ENCODE results near the gene GADD45G. TPM values are rescaled to one million over a fixed set of nuclear protein-coding genes. Genes with fewer than 3 reads are reported as not detected.
A peak's percentile ranks its signal among the peaks of the same experiment; 100 is the strongest.

GADD45G gene
- total and polyA plus RNA-seq, 3 experiments from 2014 or later: 0.62 to 3.4 (median 2.6) TPM

GRCh38 chr9:89632736-89633135 lies 27.9 kb downstream of the GADD45G start:
- POLR2A ChIA-PET: no interaction called here
- peaks cover 0 to 1% (median 0%) of the 10 kb centered on the region in 5 donors for H3K9me3 Mint-ChIP-seq
- Histone ChIP-seq H3K4me1 (ENCODE audit: insufficient read depth, low read length) (no peaks in the 10 kb centered on the region), H3K27ac (ENCODE audit: low read depth, low read length) (no peak overlapping the region), H3K4me3 (ENCODE audit: low read length) (no peak overlapping the region), H3K36me3 (ENCODE audit: insufficient read depth, low read length) (no peaks in the 10 kb centered on the region), H3K27me3 (ENCODE audit: insufficient read depth, low read length, poor library complexity, severe bottlenecking) (no peaks in the 10 kb centered on the region), H3K9me3 (ENCODE audit: low read length) (no peaks in the 10 kb centered on the region)
- CTCF ChIA-PET: no interaction called here
- no peaks in the 10 kb centered on the region for H3K4me1 Mint-ChIP-seq
- H3K27me3 Mint-ChIP-seq: peaks cover 0 to 6% of the 10 kb centered on the region in 2 donors
- no peak overlapping the region for H3K27ac Mint-ChIP-seq
- H3K36me3 Mint-ChIP-seq: no peaks in the 10 kb centered on the region
- DNase-seq: no peak
- no peak overlapping the region for H3K4me3 Mint-ChIP-seq

- peaks cover 0 to 1% (median 0%) of the 10 kb centered on the region in 5 donors for H3K9me3 Mint-ChIP-seq
- peaks cover 0 to 4% of the 10 kb centered on the region in 2 donors for H3K27me3 Mint-ChIP-seq
- Histone ChIP-seq H3K9me3 (ENCODE audit: low read length) (no peaks in the 10 kb centered on the region), H3K27ac (ENCODE audit: low read depth, low read length) (no peak overlapping the region), H3K4me3 (ENCODE audit: low read length) (no peak overlapping the region), H3K36me3 (ENCODE audit: insufficient read depth, low read length) (no peaks in the 10 kb centered on the region), H3K27me3 (ENCODE audit: insufficient read depth, low read length, poor library complexity, severe bottlenecking) (no peaks in the 10 kb centered on the region), H3K4me1 (ENCODE audit: insufficient read depth, low read length) (no peaks in the 10 kb centered on the region)
- no peak overlapping the region for H3K4me3 Mint-ChIP-seq
- no peaks in the 10 kb centered on the region for H3K36me3 Mint-ChIP-seq
- H3K4me1 Mint-ChIP-seq: no peaks in the 10 kb centered on the region
- ChIA-PET POLR2A (no interaction called here), CTCF (no interaction called here)
- H3K27ac Mint-ChIP-seq: no peak overlapping the region
- DNase-seq: no peak
Observed at GRCh38 chr9:89633404-89633803, 28.6 kb downstream of the GADD45G start.

- Histone ChIP-seq H3K4me3 (ENCODE audit: low read length) (no peak overlapping the region), H3K27ac (ENCODE audit: low read depth, low read length) (no peak overlapping the region), H3K36me3 (ENCODE audit: insufficient read depth, low read length) (no peaks in the 10 kb centered on the region), H3K4me1 (ENCODE audit: insufficient read depth, low read length) (no peaks in the 10 kb centered on the region), H3K9me3 (ENCODE audit: low read length) (no peaks in the 10 kb centered on the region), H3K27me3 (ENCODE audit: insufficient read depth, low read length, poor library complexity, severe bottlenecking) (no peaks in the 10 kb centered on the region)
- no peak for DNase-seq
- H3K27me3 Mint-ChIP-seq: peaks cover 0 to 4% of the 10 kb centered on the region in 2 donors
- peaks cover 0 to 1% (median 0%) of the 10 kb centered on the region in 5 donors for H3K9me3 Mint-ChIP-seq
- H3K4me3 Mint-ChIP-seq: no peak overlapping the region
- H3K4me1 Mint-ChIP-seq: no peaks in the 10 kb centered on the region
- no peak overlapping the region for H3K27ac Mint-ChIP-seq
- H3K36me3 Mint-ChIP-seq: no peaks in the 10 kb centered on the region
- POLR2A ChIA-PET: no interaction called here
- CTCF ChIA-PET: no interaction called here
Observed at GRCh38 chr9:89633920-89634319, 29.1 kb downstream of the GADD45G start.

GRCh38 chr9:89634995-89635742 lies 30.4 kb downstream of the GADD45G start:
- Histone ChIP-seq H3K36me3 (ENCODE audit: insufficient read depth, low read length) (no peaks in the 10 kb centered on the region), H3K9me3 (ENCODE audit: low read length) (no peaks in the 10 kb centered on the region), H3K4me1 (ENCODE audit: insufficient read depth, low read length) (no peaks in the 10 kb centered on the region), H3K27me3 (ENCODE audit: insufficient read depth, low read length, poor library complexity, severe bottlenecking) (no peaks in the 10 kb centered on the region), H3K27ac (ENCODE audit: low read depth, low read length) (no peak overlapping the region), H3K4me3 (ENCODE audit: low read length) (no peak overlapping the region)
- H3K4me1 Mint-ChIP-seq: no peaks in the 10 kb centered on the region
- H3K27ac Mint-ChIP-seq: no peak overlapping the region
- POLR2A ChIA-PET: no interaction called here
- DNase-seq: no peak
- peaks cover 0 to 1% (median 0%) of the 10 kb centered on the region in 5 donors for H3K9me3 Mint-ChIP-seq
- H3K4me3 Mint-ChIP-seq: no peak overlapping the region
- H3K36me3 Mint-ChIP-seq: no peaks in the 10 kb centered on the region
- H3K27me3 Mint-ChIP-seq: peaks cover 0 to 4% of the 10 kb centered on the region in 2 donors
- CTCF ChIA-PET: no interaction called here

GRCh38 chr9:89635816-89636215 lies 31.0 kb downstream of the GADD45G start:
- H3K36me3 Mint-ChIP-seq: no peaks in the 10 kb centered on the region
- no peak overlapping the region for H3K4me3 Mint-ChIP-seq
- Histone ChIP-seq H3K4me1 (ENCODE audit: insufficient read depth, low read length) (no peaks in the 10 kb centered on the region), H3K4me3 (ENCODE audit: low read length) (no peak overlapping the region), H3K27me3 (ENCODE audit: insufficient read depth, low read length, poor library complexity, severe bottlenecking) (no peaks in the 10 kb centered on the region), H3K9me3 (ENCODE audit: low read length) (no peaks in the 10 kb centered on the region), H3K36me3 (ENCODE audit: insufficient read depth, low read length) (no peaks in the 10 kb centered on the region), H3K27ac (ENCODE audit: low read depth, low read length) (no peak overlapping the region)
- no peaks in the 10 kb centered on the region for H3K4me1 Mint-ChIP-seq
- ChIA-PET CTCF (no interaction called here), POLR2A (no interaction called here)
- peaks cover 0 to 4% of the 10 kb centered on the region in 2 donors for H3K27me3 Mint-ChIP-seq
- H3K9me3 Mint-ChIP-seq: peaks cover 0 to 1% (median 0%) of the 10 kb centered on the region in 5 donors
- DNase-seq: no peak
- H3K27ac Mint-ChIP-seq: no peak overlapping the region

- Histone ChIP-seq H3K36me3 (ENCODE audit: insufficient read depth, low read length) (no peaks in the 10 kb centered on the region), H3K4me1 (ENCODE audit: insufficient read depth, low read length) (no peaks in the 10 kb centered on the region), H3K27me3 (ENCODE audit: insufficient read depth, low read length, poor library complexity, severe bottlenecking) (no peaks in the 10 kb centered on the region), H3K4me3 (ENCODE audit: low read length) (no peak overlapping the region), H3K27ac (ENCODE audit: low read depth, low read length) (no peak overlapping the region), H3K9me3 (ENCODE audit: low read length) (no peaks in the 10 kb centered on the region)
- H3K4me1 Mint-ChIP-seq: no peaks in the 10 kb centered on the region
- peaks cover 0 to 1% (median 0%) of the 10 kb centered on the region in 5 donors for H3K9me3 Mint-ChIP-seq
- no peak for DNase-seq
- no peak overlapping the region for H3K4me3 Mint-ChIP-seq
- H3K27me3 Mint-ChIP-seq: peaks cover 0 to 7% of the 10 kb centered on the region in 2 donors
- ChIA-PET CTCF (no interaction called here), POLR2A (no interaction called here)
- H3K27ac Mint-ChIP-seq: peak overlapping the region in 1 of 8 donors; percentile 85
- H3K36me3 Mint-ChIP-seq: no peaks in the 10 kb centered on the region
Observed at GRCh38 chr9:89637787-89638186, 33.0 kb downstream of the GADD45G start.

- Histone ChIP-seq H3K36me3 (ENCODE audit: insufficient read depth, low read length) (no peaks in the 10 kb centered on the region), H3K27me3 (ENCODE audit: insufficient read depth, low read length, poor library complexity, severe bottlenecking) (no peaks in the 10 kb centered on the region), H3K27ac (ENCODE audit: low read depth, low read length) (no peak overlapping the region), H3K4me3 (ENCODE audit: low read length) (no peak overlapping the region), H3K9me3 (ENCODE audit: low read length) (no peaks in the 10 kb centered on the region), H3K4me1 (ENCODE audit: insufficient read depth, low read length) (no peaks in the 10 kb centered on the region)
- no peak for DNase-seq
- H3K4me3 Mint-ChIP-seq: no peak overlapping the region
- CTCF ChIA-PET: no interaction called here
- no peak overlapping the region for H3K27ac Mint-ChIP-seq
- POLR2A ChIA-PET: no interaction called here
- H3K36me3 Mint-ChIP-seq: no peaks in the 10 kb centered on the region
- peaks cover 0 to 7% of the 10 kb centered on the region in 2 donors for H3K27me3 Mint-ChIP-seq
- H3K9me3 Mint-ChIP-seq: peaks cover 0 to 1% (median 0%) of the 10 kb centered on the region in 5 donors
- no peaks in the 10 kb centered on the region for H3K4me1 Mint-ChIP-seq
Observed at GRCh38 chr9:89638359-89638758, 33.5 kb downstream of the GADD45G start.

GRCh38 chr9:89638893-89639292 lies 34.1 kb downstream of the GADD45G start:
- Histone ChIP-seq H3K9me3 (ENCODE audit: low read length) (no peaks in the 10 kb centered on the region), H3K27ac (ENCODE audit: low read depth, low read length) (no peak overlapping the region), H3K4me1 (ENCODE audit: insufficient read depth, low read length) (no peaks in the 10 kb centered on the region), H3K36me3 (ENCODE audit: insufficient read depth, low read length) (no peaks in the 10 kb centered on the region), H3K27me3 (ENCODE audit: insufficient read depth, low read length, poor library complexity, severe bottlenecking) (no peaks in the 10 kb centered on the region), H3K4me3 (ENCODE audit: low read length) (no peak overlapping the region)
- H3K4me1 Mint-ChIP-seq: no peaks in the 10 kb centered on the region
- no peaks in the 10 kb centered on the region for H3K36me3 Mint-ChIP-seq
- no peak for DNase-seq
- POLR2A ChIA-PET: no interaction called here
- H3K27me3 Mint-ChIP-seq: peaks cover 0 to 7% of the 10 kb centered on the region in 2 donors
- peaks cover 0 to under 1% (median 0%) of the 10 kb centered on the region in 5 donors for H3K9me3 Mint-ChIP-seq
- no peak overlapping the region for H3K4me3 Mint-ChIP-seq
- CTCF ChIA-PET: no interaction called here
- no peak overlapping the region for H3K27ac Mint-ChIP-seq

Data from CD8-positive, alpha-beta memory T cell (primary cell).